K562 (cell line): ENCODE results near the gene DCHS2. TPM values are rescaled to one million over a fixed set of nuclear protein-coding genes. Genes with fewer than 3 reads are reported as not detected.

Experiments used
- ATAC-seq: fragments of 200-7000 bp; cut with Tn5 transposase; 3 replicates; pipeline ENCODE4 v1.9.1; 2020; ENCODE audit warnings: moderate library complexity
- BruUV-seq: library from RNA; stranded (reverse); fragments of 400-500 nt; replicated peaks from 2 replicates; lab custom pipeline; 2021; lab: Mats Ljungman, UMichigan
- CTCF ChIA-PET: fragments of 300-600 bp; formaldehyde crosslinking; extraction: SDS; loops from one replicate; lab custom pipeline; 2021; ENCODE audit warnings: low intra/inter-chr PET ratio; lab: Yijun Ruan, JAX
- POLR2A ChIA-PET: fragments of 300-600, 350-650 bp; sonication (Branson Sonifier 250); formaldehyde crosslinking; extraction: SDS; loops from one replicate; lab custom pipeline; 2021; ENCODE audit warnings: antibody characterized with exemption, inconsistent platforms; lab: Yijun Ruan, JAX
- DNase-seq, 4 experiments: peaks; one replicate each; pipeline versions ENCODE4 v3.0.0 to v3.0.0-alpha.2; 2011 to 2018; ENCODE audit warnings: low spot score in 3 of 4, mixed read lengths in 3 of 4; ENCODE audit errors: extremely low read depth in 1 of 4
- FAIRE-seq: peaks from 2 replicates; lab custom pipeline; 2011; peaks lifted over from hg19 to GRCh38; lab: Jason Lieb, UNC
- H2AFZ ChIP-seq: 2 replicates; pipeline ENCODE4 v1.6.0; 2011; ENCODE audit warnings: low read depth, low read length, control low read depth, inconsistent platforms
- H3K27ac ChIP-seq: fragments of 200-600 bp; 3 replicates; pipeline ENCODE4 v1.8.0; 2011; ENCODE audit warnings: low read depth, mild to moderate bottlenecking, control low read depth, inconsistent platforms, low read length, moderate library complexity, mixed read lengths; ENCODE audit errors: extremely low read depth
- H3K27me3 ChIP-seq, 2 experiments: fragments of 300-600 bp in 1 of 2; 2 replicates in 1 of 2; 3 replicates in 1 of 2; pipeline versions ENCODE4 v1.6.0 to v1.8.0; 2011; ENCODE audit warnings: inconsistent platforms in 2 of 2, low read length in 2 of 2, mild to moderate bottlenecking in 1 of 2, mixed read lengths in 1 of 2, moderate library complexity in 1 of 2; ENCODE audit not compliant: control insufficient read depth in 2 of 2, insufficient read depth in 2 of 2
- H3K36me3 ChIP-seq: fragments of 300-600 bp; 3 replicates; pipeline ENCODE4 v1.8.0; 2011; ENCODE audit warnings: mild to moderate bottlenecking, low read length, inconsistent platforms; ENCODE audit not compliant: control insufficient read depth, insufficient read depth
- H3K4me1 ChIP-seq, 2 experiments: fragments of 200-600 bp in 1 of 2; replicated peaks in 1 of 2; 2 replicates in 1 of 2; 3 replicates in 1 of 2; pipeline versions ENCODE4 v1.5.1 to v1.8.0; 2011; ENCODE audit warnings: inconsistent platforms in 2 of 2, low read length in 2 of 2, mild to moderate bottlenecking in 1 of 2, mixed read lengths in 1 of 2, moderate library complexity in 1 of 2; ENCODE audit not compliant: control insufficient read depth in 2 of 2, insufficient read depth in 2 of 2
- H3K4me2 ChIP-seq: 2 replicates; pipeline ENCODE4 v1.6.1; 2011; ENCODE audit warnings: low read length, control low read depth, inconsistent platforms, mixed read lengths; ENCODE audit not compliant: insufficient read depth
- H3K4me3 ChIP-seq: fragments of 200-600 bp; sonication (generic), shearing (Covaris generic); 2 replicates; pipeline ENCODE4 v1.5.1; 2016; ENCODE audit warnings: control low read depth, inconsistent platforms
- H3K79me2 ChIP-seq: fragments of 200-600 bp; 3 replicates; pipeline ENCODE4 v1.8.0; 2011; ENCODE audit warnings: low read length, inconsistent platforms; ENCODE audit not compliant: control insufficient read depth, insufficient read depth
- H3K9ac ChIP-seq, 2 experiments: 2 replicates each; pipeline versions ENCODE4 v1.6.0 to v1.6.1; 2011; ENCODE audit warnings: low read depth in 2 of 2, low read length in 2 of 2, control low read depth in 1 of 2, inconsistent platforms in 1 of 2, mild to moderate bottlenecking in 1 of 2, mixed read lengths in 1 of 2; ENCODE audit not compliant: insufficient read depth in 1 of 2
- H3K9me1 ChIP-seq: one replicate; pipeline ENCODE4 v1.6.0; 2011; ENCODE audit warnings: inconsistent platforms, mild to moderate bottlenecking, low read length, moderate library complexity; ENCODE audit not compliant: control insufficient read depth, insufficient read depth
- H3K9me3 ChIP-seq: replicated peaks from 2 replicates; pipeline ENCODE4 v1.5.1; 2011; ENCODE audit warnings: low read depth, low read length, inconsistent platforms; ENCODE audit not compliant: control insufficient read depth, insufficient read depth
- H4K20me1 ChIP-seq: replicated peaks from 2 replicates; pipeline ENCODE4 v1.6.1; 2011; ENCODE audit warnings: low read length, inconsistent platforms, mixed read lengths; ENCODE audit not compliant: control insufficient read depth, insufficient read depth
- C11orf30 ChIP-seq: fragments of 450-650 bp; IDR thresholded peaks from 2 replicates; pipeline ENCODE4 v1.6.1; 2016; ENCODE audit warnings: low read depth, mild to moderate bottlenecking
- CBX8 ChIP-seq: fragments of 200-600 bp; sonication (generic); IDR thresholded peaks from 2 replicates; pipeline ENCODE4 v1.6.1; 2012; ENCODE audit warnings: borderline replicate concordance, mixed run types, low read depth, mild to moderate bottlenecking, moderate library complexity, mixed read lengths, low read length, control low read depth, inconsistent platforms; ENCODE audit not compliant: poor library complexity, severe bottlenecking; ENCODE audit errors: extremely low read depth
- EHMT2 ChIP-seq: fragments of 450-650 bp; IDR thresholded peaks from 2 replicates; pipeline ENCODE4 v1.6.1; 2018; ENCODE audit warnings: antibody characterized with exemption
- FOXP1 ChIP-seq: sonication (generic); formaldehyde crosslinking; IDR thresholded peaks from 2 replicates; pipeline ENCODE4 v1.8.0; 2022; ENCODE audit warnings: mild to moderate bottlenecking, missing genetic modification reagents
- HEY1 ChIP-seq: fragments of 250-450 bp; sonication (Bioruptor Pico); IDR thresholded peaks from 2 replicates; pipeline ENCODE4 v1.5.0; 2020; ENCODE audit warnings: mild to moderate bottlenecking, moderate library complexity, borderline replicate concordance
- MAFF ChIP-seq: IDR thresholded peaks from 2 replicates; pipeline ENCODE4 v1.6.1; 2012; ENCODE audit warnings: low read length, improper control_type of control experiment
- MAFK ChIP-seq: IDR thresholded peaks from 2 replicates; pipeline ENCODE4 v1.6.1; 2011; ENCODE audit warnings: low read length, improper control_type of control experiment
- NR1H2 ChIP-seq: sonication (generic); formaldehyde crosslinking; IDR thresholded peaks from 2 replicates; pipeline ENCODE4 v1.4.0; 2020; ENCODE audit warnings: mild to moderate bottlenecking, missing genetic modification reagents
- SMARCB1 ChIP-seq: IDR thresholded peaks from 2 replicates; pipeline ENCODE4 v1.6.1; 2011; ENCODE audit warnings: improper control_type of control experiment, low read depth; ENCODE audit not compliant: insufficient read length
- ZNF217 ChIP-seq: sonication (generic); formaldehyde crosslinking; IDR thresholded peaks from 2 replicates; pipeline ENCODE4 v1.8.0; 2022; ENCODE audit warnings: mild to moderate bottlenecking, missing genetic modification reagents
- ZNF316 ChIP-seq: fragments of 450-650 bp; IDR thresholded peaks from 2 replicates; pipeline ENCODE4 v1.6.1; 2016
- WGBS: fragments of 100-300 bp; shearing (Covaris generic); methylation state at CpG from one replicate; pipeline ENCODE4 v1.1.6; 2016; ENCODE audit warnings: low coverage, mixed read lengths; ENCODE audit not compliant: insufficient coverage; ENCODE audit errors: missing lambda C conversion rate; 5-methylcytosine and 5-hydroxymethylcytosine counted together
- in situ Hi-C: fragments of 300-500 bp; cut with MboI; formaldehyde crosslinking; loops from 4 replicates; pipeline ENCODE4 v1.15.0; 2018; ENCODE audit warnings: inconsistent platforms, mixed read lengths
- intact Hi-C: fragments of 100-400 bp; cut with micrococcal nuclease; formaldehyde crosslinking; loops from 2 replicates; pipeline ENCODE4 v1.14.2; 2022
- polyA plus RNA-seq, 8 experiments: library from polyadenylated mRNA; depleted of rRNA in 4 of 8; stranded (reverse) in 5 of 8; unstranded in 3 of 8; fragments of >200 nt; fragmentation: Nextera tagmentation in 2 of 8; fragmentation: Illumina TruSeq in 1 of 8; extraction: Ambion mirVana in 2 of 8; extraction: Trizol in 1 of 8; gene quantifications; 2 replicates each; pipeline versions ENCODE4 v1.2.1 to v1.2.3, GENCODE V29; 2011 to 2014; ENCODE audit warnings: inconsistent platforms in 1 of 8, missing spikeins in 1 of 8
- total RNA-seq, 7 experiments: library from RNA; depleted of rRNA in 6 of 7; stranded (reverse); fragments of >200 nt in 6 of 7; fragmentation: Illumina TruSeq in 2 of 7; extraction: Trizol in 2 of 7; gene quantifications; 2 replicates each; pipeline versions ENCODE4 v1.2.1 to v1.2.3, GENCODE V29; 2011 to 2021; ENCODE audit warnings: low replicate concordance in 1 of 7
- TF ChIP-seq, protein P1 (sequence below): fragments of 450-650 bp; formaldehyde crosslinking; conservative IDR thresholded peaks from 2 replicates; pipeline ENCODE4 v1.4.0; 2022; ENCODE audit warnings: mild to moderate bottlenecking, missing genetic modification characterization
- TF ChIP-seq, protein P2 (sequence below): fragments of 250-450 bp; sonication (Bioruptor Pico); IDR thresholded peaks from 2 replicates; pipeline ENCODE4 v1.8.0; 2022; ENCODE audit warnings: moderate library complexity, mild to moderate bottlenecking, inconsistent platforms

The DCHS2 gene
- total and polyA plus RNA-seq, 9 of the 15 experiments (the other 6 are each of a cell fraction or from before 2014, with no cell fraction given): 0.49 to 7.1 (median 5.3) TPM

DNA sequence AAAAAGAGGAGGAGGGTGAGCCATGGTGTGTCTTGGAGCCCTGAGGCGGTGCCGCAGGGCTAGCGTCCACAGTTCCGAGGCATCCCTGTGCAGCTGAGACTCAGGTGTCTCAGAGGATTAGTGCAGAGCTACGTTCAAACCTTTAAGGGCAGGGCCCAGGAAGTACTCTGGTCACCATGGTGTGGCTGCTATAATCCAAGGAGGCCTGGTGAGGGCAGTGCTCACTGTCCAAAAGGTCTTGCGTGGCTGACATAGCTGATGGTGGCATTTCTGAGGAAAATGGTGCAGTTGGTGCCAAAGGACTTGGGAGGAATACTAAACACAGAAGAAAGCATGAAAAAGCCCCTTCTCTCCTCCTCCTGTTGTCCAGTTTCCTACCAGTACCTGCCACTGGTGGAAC is 146.9 kb downstream of the DCHS2 start (continued):
- TF ChIP-seq SMARCB1: no peak

DNA sequence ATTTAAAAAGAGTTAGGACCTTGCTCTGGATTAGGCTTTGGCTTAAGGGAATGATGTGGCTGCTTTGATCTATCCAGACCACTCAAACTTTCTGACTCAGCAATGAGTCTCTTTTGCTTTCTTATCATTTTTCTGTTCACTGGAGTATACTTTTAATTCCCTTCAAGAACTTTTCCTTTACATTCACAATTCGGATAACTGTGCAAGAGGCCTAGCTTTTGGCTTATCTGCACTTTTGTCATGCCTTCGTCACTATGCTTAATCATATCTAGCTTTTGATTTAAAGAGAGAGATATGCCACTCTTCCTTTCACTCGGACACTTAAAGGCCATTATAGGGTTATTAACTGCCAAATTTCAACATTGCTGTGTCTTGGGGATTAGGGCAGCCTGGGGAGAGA is 147.9 kb downstream of the DCHS2 start:
- no peaks in the 10 kb centered on the region for H3K4me1 ChIP-seq
- ChIA-PET POLR2A (interaction anchor here (0.6 to 1.3 kb wide), 2 partner anchors 13 to 165 kb away, joined by 4 read pairs; no protein-coding TSS in a partner anchor), CTCF (interaction anchor here (0.9 kb wide), 1 partner anchor 163 kb away, joined by 3 read pairs; no protein-coding TSS in a partner anchor)
- ATAC-seq (no peak), DNase-seq (no peak), FAIRE-seq (no peak)
- in situ Hi-C loops: no loop called here
- 10% methylated on average over 3 of the region's 3 CpGs for WGBS
- BruUV-seq: no TSS peak
- H3K27ac ChIP-seq: no peak overlapping the region
- no peaks in the 10 kb centered on the region for H3K9me3 ChIP-seq
- no peak overlapping the region for H3K4me3 ChIP-seq
- H2AFZ ChIP-seq: no peak overlapping the region
- intact Hi-C loops: loop anchor here (1.0 kb wide), 1 partner anchor 163 kb away; no protein-coding TSS in a partner anchor
- no peaks in the 10 kb centered on the region for H3K36me3 ChIP-seq
- H4K20me1 ChIP-seq: no peaks in the 10 kb centered on the region
- H3K4me2 ChIP-seq: no peak overlapping the region
- no peaks in the 10 kb centered on the region for H3K9me1 ChIP-seq
- TF ChIP-seq HEY1 (CRISPR knock-in tag) (no peak), ZNF316 (peak; percentile 25)
- H3K9ac ChIP-seq: no peak overlapping the region
- no peaks in the 10 kb centered on the region for H3K79me2 ChIP-seq
- H3K27me3 ChIP-seq: no peaks in the 10 kb centered on the region

DNA sequence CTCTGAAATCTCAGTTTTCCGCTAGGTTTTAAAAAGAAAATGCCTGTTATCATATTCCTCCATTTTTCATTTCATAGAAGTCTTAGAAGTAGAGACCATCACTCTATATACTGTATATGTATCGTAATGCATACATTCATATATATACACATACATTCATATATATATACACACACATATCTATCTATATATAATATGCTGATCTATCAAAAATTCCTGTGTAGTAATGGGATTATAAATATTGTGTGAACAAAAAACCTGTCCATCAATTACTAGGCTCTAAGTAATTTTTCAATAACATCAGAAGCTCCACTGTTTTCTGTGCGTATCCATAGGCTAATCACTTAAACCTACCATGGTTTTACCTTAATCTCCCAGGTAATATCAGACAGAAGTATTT is 150.2 kb downstream of the DCHS2 start:
- H3K9ac ChIP-seq: no peak overlapping the region
- H3K9me1 ChIP-seq: no peaks in the 10 kb centered on the region
- no peaks in the 10 kb centered on the region for H3K9me3 ChIP-seq
- in situ Hi-C loops (no loop called here), intact Hi-C loops (no loop called here)
- no peaks in the 10 kb centered on the region for H3K4me1 ChIP-seq
- FAIRE-seq: no peak
- 65% methylated on average over 3 of the region's 3 CpGs for WGBS
- no peak for ATAC-seq
- no peak for DNase-seq
- ChIA-PET CTCF (no interaction called here), POLR2A (no interaction called here)
- no peaks in the 10 kb centered on the region for H3K27me3 ChIP-seq
- H3K27ac ChIP-seq: no peak overlapping the region
- H2AFZ ChIP-seq: no peak overlapping the region
- H3K4me2 ChIP-seq: no peak overlapping the region
- no peaks in the 10 kb centered on the region for H3K36me3 ChIP-seq
- no peaks in the 10 kb centered on the region for H4K20me1 ChIP-seq
- no TSS peak for BruUV-seq
- H3K4me3 ChIP-seq: no peak overlapping the region
- no peaks in the 10 kb centered on the region for H3K79me2 ChIP-seq
- no peak for TF ChIP-seq CBX8
- TF ChIP-seq MAFK: peak; percentile 22; the same call in 1 of the 2 replicates
- TF ChIP-seq MAFF: peak; percentile 12; the same call in 1 of the 2 replicates
- peak; percentile 81 for TF ChIP-seq ZNF316
- TF ChIP-seq, protein P1, sequence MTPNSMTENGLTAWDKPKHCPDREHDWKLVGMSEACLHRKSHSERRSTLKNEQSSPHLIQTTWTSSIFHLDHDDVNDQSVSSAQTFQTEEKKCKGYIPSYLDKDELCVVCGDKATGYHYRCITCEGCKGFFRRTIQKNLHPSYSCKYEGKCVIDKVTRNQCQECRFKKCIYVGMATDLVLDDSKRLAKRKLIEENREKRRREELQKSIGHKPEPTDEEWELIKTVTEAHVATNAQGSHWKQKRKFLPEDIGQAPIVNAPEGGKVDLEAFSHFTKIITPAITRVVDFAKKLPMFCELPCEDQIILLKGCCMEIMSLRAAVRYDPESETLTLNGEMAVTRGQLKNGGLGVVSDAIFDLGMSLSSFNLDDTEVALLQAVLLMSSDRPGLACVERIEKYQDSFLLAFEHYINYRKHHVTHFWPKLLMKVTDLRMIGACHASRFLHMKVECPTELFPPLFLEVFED (CRISPR knock-in tag): no peak
- TF ChIP-seq, protein P2, sequence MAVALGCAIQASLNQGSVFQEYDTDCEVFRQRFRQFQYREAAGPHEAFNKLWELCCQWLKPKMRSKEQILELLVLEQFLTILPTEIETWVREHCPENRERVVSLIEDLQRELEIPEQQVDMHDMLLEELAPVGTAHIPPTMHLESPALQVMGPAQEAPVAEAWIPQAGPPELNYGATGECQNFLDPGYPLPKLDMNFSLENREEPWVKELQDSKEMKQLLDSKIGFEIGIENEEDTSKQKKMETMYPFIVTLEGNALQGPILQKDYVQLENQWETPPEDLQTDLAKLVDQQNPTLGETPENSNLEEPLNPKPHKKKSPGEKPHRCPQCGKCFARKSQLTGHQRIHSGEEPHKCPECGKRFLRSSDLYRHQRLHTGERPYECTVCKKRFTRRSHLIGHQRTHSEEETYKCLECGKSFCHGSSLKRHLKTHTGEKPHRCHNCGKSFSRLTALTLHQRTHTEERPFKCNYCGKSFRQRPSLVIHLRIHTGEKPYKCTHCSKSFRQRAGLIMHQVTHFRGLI (CRISPR knock-in tag): no peak
- no peak for TF ChIP-seq ZNF217 (CRISPR knock-in tag)
- peak; percentile 67 for TF ChIP-seq C11orf30
- TF ChIP-seq NR1H2: no peak
- no peak for TF ChIP-seq EHMT2
- no peak for TF ChIP-seq FOXP1 (CRISPR knock-in tag)
